ENCODE measurements around the gene STRA8.

STRA8 gene

GRCh38 chr7:135193615-135194081 lies 40.0 kb upstream of the STRA8 start:
- H3K9me3 ChIP-seq (replicated peaks; ENCODE audit: insufficient read depth, low read length) = no peaks in the 10 kb centered on the region
- no peak overlapping the region for H3K27ac ChIP-seq (ENCODE audit: low read length)
- H3K36me3 ChIP-seq (replicated peaks; ENCODE audit: insufficient read depth, low read length) = no peaks in the 10 kb centered on the region
- no peaks in the 10 kb centered on the region for H3K9me2 ChIP-seq (replicated peaks; ENCODE audit: insufficient read depth, low read length)
- H3K27me3 ChIP-seq (replicated peaks; ENCODE audit: insufficient read depth, low read length) = no peaks in the 10 kb centered on the region
- no peaks in the 10 kb centered on the region for H3K4me1 ChIP-seq (ENCODE audit: low read length)
- no peak for DNase-seq
- H3K9ac ChIP-seq (ENCODE audit: low read length) = no peak overlapping the region
- H2AFZ ChIP-seq (ENCODE audit: low read length) = no peak overlapping the region
- H3K4me2 ChIP-seq (ENCODE audit: low read depth, low read length) = no peak overlapping the region
- H3K4me3 ChIP-seq (ENCODE audit: low read length) = no peak overlapping the region
- no peaks in the 10 kb centered on the region for H3K79me2 ChIP-seq (ENCODE audit: low read length)
- H4K20me1 ChIP-seq (ENCODE audit: insufficient read depth, low read length) = no peaks in the 10 kb centered on the region
- TF ChIP-seq EZH2 (optimal IDR thresholded peaks at IDR 0.05; ENCODE audit: low read depth, low read length) = no peak
- no peak for TF ChIP-seq CTCF (IDR thresholded peaks at IDR 0.05; ENCODE audit: low read length)
- TF ChIP-seq EZH2phosphoT487 (IDR thresholded peaks at IDR 0.05; ENCODE audit: low read length) = no peak
- H3F3A ChIP-seq (ENCODE audit: insufficient read depth, low read length) = no peaks in the 10 kb centered on the region

GRCh38 chr7:135194494-135195095 lies 39.0 kb upstream of the STRA8 start:
- H3K36me3 ChIP-seq (replicated peaks; ENCODE audit: insufficient read depth, low read length) = no peaks in the 10 kb centered on the region

DNA sequence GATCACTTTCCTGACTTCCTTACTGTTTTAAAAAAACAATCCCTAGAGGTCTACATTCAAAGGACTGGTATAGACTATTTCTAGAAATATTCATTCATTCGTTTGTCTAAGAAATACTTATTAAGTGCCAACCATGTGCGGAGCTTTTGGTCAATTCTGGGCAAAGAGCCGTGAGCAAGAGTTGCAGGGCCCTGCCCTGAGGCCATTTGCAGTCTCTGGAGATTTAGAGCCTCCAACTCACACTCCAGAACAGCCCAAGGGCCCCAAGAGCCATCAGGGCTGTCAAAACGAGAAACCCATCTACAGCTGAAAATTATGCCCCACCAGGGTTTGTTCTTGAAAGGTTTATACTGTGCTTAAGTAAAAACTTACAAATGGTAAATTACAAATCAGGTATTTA lies 38.5 kb upstream of the STRA8 start:
- Histone ChIP-seq H3F3A (ENCODE audit: insufficient read depth, low read length) (no peaks in the 10 kb centered on the region), H2AFZ (ENCODE audit: low read length) (no peak overlapping the region), H3K27me3 (replicated peaks; ENCODE audit: insufficient read depth, low read length) (no peaks in the 10 kb centered on the region), H3K9me2 (replicated peaks; ENCODE audit: insufficient read depth, low read length) (no peaks in the 10 kb centered on the region), H3K4me3 (ENCODE audit: low read length) (no peak overlapping the region), H3K36me3 (replicated peaks; ENCODE audit: insufficient read depth, low read length) (no peaks in the 10 kb centered on the region), H3K4me2 (ENCODE audit: low read depth, low read length) (no peak overlapping the region), H3K27ac (ENCODE audit: low read length) (no peak overlapping the region), H3K9me3 (replicated peaks; ENCODE audit: insufficient read depth, low read length) (no peaks in the 10 kb centered on the region), H4K20me1 (ENCODE audit: insufficient read depth, low read length) (no peaks in the 10 kb centered on the region), H3K79me2 (ENCODE audit: low read length) (no peaks in the 10 kb centered on the region), H3K4me1 (ENCODE audit: low read length) (no peaks in the 10 kb centered on the region), H3K9ac (ENCODE audit: low read length) (no peak overlapping the region)
- TF ChIP-seq EZH2 (optimal IDR thresholded peaks at IDR 0.05; ENCODE audit: low read depth, low read length) (no peak), CTCF (IDR thresholded peaks at IDR 0.05; ENCODE audit: low read length) (no peak), EZH2phosphoT487 (IDR thresholded peaks at IDR 0.05; ENCODE audit: low read length) (no peak)
- no peak for DNase-seq

More at GRCh38 chr7:135194494-135195095, 39.0 kb upstream of the STRA8 start:
- TF ChIP-seq EZH2 (optimal IDR thresholded peaks at IDR 0.05; ENCODE audit: low read depth, low read length) = no peak
- TF ChIP-seq EZH2phosphoT487 (IDR thresholded peaks at IDR 0.05; ENCODE audit: low read length) = no peak
- TF ChIP-seq CTCF (IDR thresholded peaks at IDR 0.05; ENCODE audit: low read length) = no peak
- Histone ChIP-seq H4K20me1 (ENCODE audit: insufficient read depth, low read length) (no peaks in the 10 kb centered on the region), H3F3A (ENCODE audit: insufficient read depth, low read length) (no peaks in the 10 kb centered on the region), H2AFZ (ENCODE audit: low read length) (no peak overlapping the region), H3K27me3 (replicated peaks; ENCODE audit: insufficient read depth, low read length) (no peaks in the 10 kb centered on the region), H3K4me1 (ENCODE audit: low read length) (no peaks in the 10 kb centered on the region), H3K9me2 (replicated peaks; ENCODE audit: insufficient read depth, low read length) (no peaks in the 10 kb centered on the region), H3K4me2 (ENCODE audit: low read depth, low read length) (no peak overlapping the region), H3K9me3 (replicated peaks; ENCODE audit: insufficient read depth, low read length) (no peaks in the 10 kb centered on the region), H3K4me3 (ENCODE audit: low read length) (no peak overlapping the region), H3K79me2 (ENCODE audit: low read length) (no peaks in the 10 kb centered on the region), H3K27ac (ENCODE audit: low read length) (no peak overlapping the region), H3K9ac (ENCODE audit: low read length) (no peak overlapping the region)
- no peak for DNase-seq

Measured in MM.1S (cell line).